Measurements from ENCODE around the gene PRPF18.

PRPF18 gene

GRCh38 chr10:13671904-13672303 is 85.1 kb downstream of the PRPF18 start:
- DNase-seq = no peak

GRCh38 chr10:13672548-13672947 is 85.8 kb downstream of the PRPF18 start:
- no peak for DNase-seq

- no peak for DNase-seq
Measured at GRCh38 chr10:13673156-13673555, 86.4 kb downstream of the PRPF18 start.

GRCh38 chr10:13674645-13675588 is 88.2 kb downstream of the PRPF18 start:
- no peak for DNase-seq

- no peak for DNase-seq
Measured at GRCh38 chr10:13678101-13678843, 91.5 kb downstream of the PRPF18 start.
